ENCODE data around the gene QRFP. TPM values are rescaled to one million over a fixed set of nuclear protein-coding genes. Genes with fewer than 3 reads are reported as not detected.
A peak's percentile ranks its signal among the peaks of the same experiment; 100 is the strongest.

Gene QRFP
- total and polyA plus RNA-seq, 2 of the 8 experiments (the other 6 are each of a cell fraction or from before 2014, with no cell fraction given) = not detected

GRCh38 chr9:130908146-130908877, 11.7 kb upstream of the QRFP start:
- peaks cover 0 to 2% (median 0%) of the 10 kb centered on the region in 4 experiments; a peak in 3 of 7 replicates for H3K4me1 ChIP-seq (replicated peaks in 1 of 4; ENCODE audit: control insufficient read depth in 3 of 4, insufficient read depth in 4 of 4, low read length in 3 of 4)
- no peak overlapping the region for H4K91ac ChIP-seq (replicated peaks; ENCODE audit: insufficient read length, low read length)
- no peaks in the 10 kb centered on the region for H3K79me1 ChIP-seq (ENCODE audit: low read depth, low read length)
- H3K79me2 ChIP-seq (ENCODE audit: control insufficient read depth in 1 of 2, insufficient read depth in 2 of 2, low read length in 2 of 2) = no peaks in the 10 kb centered on the region
- no peak overlapping the region for H3K56ac ChIP-seq (replicated peaks; ENCODE audit: insufficient read length, low read depth, low read length)
- no peak overlapping the region for H2BK5ac ChIP-seq (ENCODE audit: low read depth, low read length)
- 0 out of 2 replicates have a peak overlapping the region, but pooled peaks have one; percentile 46 for H2BK15ac ChIP-seq (ENCODE audit: low read length)
- H2AK5ac ChIP-seq (ENCODE audit: low read depth, low read length) = no peak overlapping the region
- H3K18ac ChIP-seq (ENCODE audit: extremely low read depth, low read length) = no peak overlapping the region
- no peak overlapping the region for H2BK20ac ChIP-seq (ENCODE audit: low read length)
- no peak overlapping the region for H3K4me3 ChIP-seq (ENCODE audit: extremely low read depth in 1 of 4, insufficient read depth in 2 of 4, low read depth in 3 of 4, low read length in 4 of 4)
- no peak overlapping the region for H3K27ac ChIP-seq (ENCODE audit: low read depth, low read length)
- TF ChIP-seq SP2 (IDR thresholded peaks at IDR 0.05; ENCODE audit: low read length) (no peak), USF2 (IDR thresholded peaks at IDR 0.05; ENCODE audit: low read length) (no peak), CREB1 (IDR thresholded peaks at IDR 0.05) (no peak), KDM1A (IDR thresholded peaks at IDR 0.05; ENCODE audit: borderline replicate concordance, low read length) (no peak), E2F6 (IDR thresholded peaks at IDR 0.05) (no peak)
- DNase-seq (ENCODE audit: low read depth in 1 of 2, low spot score in 2 of 2) = no peak
- H3K23ac ChIP-seq (ENCODE audit: insufficient read length) = no peak overlapping the region
- H3K9ac ChIP-seq (replicated peaks in 1 of 4; ENCODE audit: extremely low read depth in 1 of 4, low read depth in 3 of 4, low read length in 3 of 4) = no peak overlapping the region
- H2BK120ac ChIP-seq (replicated peaks; ENCODE audit: low read depth, low read length) = no peak overlapping the region
- H3K4ac ChIP-seq (replicated peaks; ENCODE audit: insufficient read length, low read depth, low read length) = no peak overlapping the region
- CTCF ChIA-PET (ENCODE audit: partially characterized antibody) = interaction anchor here (0.5 to 3.8 kb wide), 6 partner anchors 24 to 1370 kb away, joined by 3 to 12 read pairs (median 4); no protein-coding TSS in a partner anchor
- POLR2A ChIA-PET (ENCODE audit: partially characterized antibody) = interaction anchor here (1.3 kb wide), 1 partner anchor 88 kb away, joined by 3 read pairs; no protein-coding TSS in a partner anchor
- H4K20me1 ChIP-seq (replicated peaks in 1 of 2; ENCODE audit: control insufficient read depth in 1 of 2, insufficient read depth in 2 of 2, low read length in 2 of 2) = peaks cover 0 to 2% of the 10 kb centered on the region in 2 experiments
- no peak overlapping the region for H3K4me2 ChIP-seq (ENCODE audit: insufficient read depth in 1 of 2, low read depth in 2 of 2, low read length in 2 of 2)
- peak overlapping the region; percentile 68; the same call in 1 of the 2 replicates for H4K8ac ChIP-seq (ENCODE audit: extremely low read depth, insufficient read depth, low read length)
- no peak overlapping the region for H4K5ac ChIP-seq (ENCODE audit: insufficient read length, low read depth, low read length)
- H3K23me2 ChIP-seq (ENCODE audit: low read depth, low read length) = no peaks in the 10 kb centered on the region
- FAIRE-seq = no peak
- H3K9me3 ChIP-seq (ENCODE audit: insufficient read depth in 2 of 2, low read depth in 1 of 2, low read length in 1 of 2) = no peaks in the 10 kb centered on the region
- H3K27me3 ChIP-seq (replicated peaks in 1 of 4; ENCODE audit: control insufficient read depth in 3 of 4, extremely low read depth in 1 of 4, insufficient read depth in 3 of 4, low read length in 3 of 4) = no peaks in the 10 kb centered on the region
- no peak overlapping the region for H3K14ac ChIP-seq (ENCODE audit: insufficient read length)
- no peak overlapping the region for H2BK12ac ChIP-seq (ENCODE audit: low read depth, low read length)
- H3K36me3 ChIP-seq (ENCODE audit: control insufficient read depth in 2 of 4, insufficient read depth in 4 of 4, low read length in 3 of 4) = no peaks in the 10 kb centered on the region
- 83% methylated on average over 18 of the region's 22 CpGs; no CpG with 5 or more reads in 1 of the 2 experiments for WGBS, 2 experiments (ENCODE audit: extremely low coverage in 1 of 2, insufficient coverage in 1 of 2, insufficient read length in 1 of 2, insufficient replicate concordance in 2 of 2, low coverage in 1 of 2, low lambda C conversion rate in 2 of 2, missing lambda C conversion rate in 1 of 2)
- H2AFZ ChIP-seq (ENCODE audit: low read length) = no peak overlapping the region

Measured in H1 (cell line).